CD1c-positive myeloid dendritic cell (primary cell): ENCODE measurements around the gene HSPBAP1.
"Not testable (repeated sequence)": the region's sequence is repeated elsewhere in the genome, so short reads cannot be mapped to it uniquely, and the experiment has no call there.

Source experiments
- DNase-seq: peaks from one replicate; pipeline ENCODE4 v3.0.0-alpha.2; 2016; ENCODE audit errors: extremely low spot score

Gene HSPBAP1

GRCh38 chr3:122739172-122739571, 54.5 kb downstream of the HSPBAP1 start:
- DNase-seq, result no peak

GRCh38 chr3:122732682-122733525, 60.7 kb downstream of the HSPBAP1 start:
- not testable (repeated sequence) for DNase-seq

- DNase-seq, result no peak
Measured at GRCh38 chr3:122730240-122730639, 63.4 kb downstream of the HSPBAP1 start.

GRCh38 chr3:122728756-122729514, 64.7 kb downstream of the HSPBAP1 start:
- DNase-seq, result no peak

GRCh38 chr3:122728186-122728585, 65.4 kb downstream of the HSPBAP1 start:
- no peak for DNase-seq

GRCh38 chr3:122727766-122728165, 65.9 kb downstream of the HSPBAP1 start:
- DNase-seq, result no peak

GRCh38 chr3:122727294-122727693, 66.3 kb downstream of the HSPBAP1 start:
- peak; percentile 15 for DNase-seq

GRCh38 chr3:122725106-122725505, 68.5 kb downstream of the HSPBAP1 start:
- DNase-seq, result no peak

GRCh38 chr3:122719273-122719921, 74.2 kb downstream of the HSPBAP1 start:
- no peak for DNase-seq

GRCh38 chr3:122716667-122717066, 77.0 kb downstream of the HSPBAP1 start:
- DNase-seq, result no peak

- no peak for DNase-seq
Measured at GRCh38 chr3:122714273-122714672, 79.4 kb downstream of the HSPBAP1 start.

- DNase-seq, result not testable (repeated sequence)
Measured at GRCh38 chr3:122710616-122711251, 82.9 kb downstream of the HSPBAP1 start.

GRCh38 chr3:122705379-122705778, 88.3 kb downstream of the HSPBAP1 start:
- no peak for DNase-seq

GRCh38 chr3:122700193-122700592, 93.4 kb downstream of the HSPBAP1 start:
- no peak for DNase-seq

- no peak for DNase-seq
Measured at GRCh38 chr3:122697952-122698620, 95.5 kb downstream of the HSPBAP1 start.

- DNase-seq, result no peak
Measured at GRCh38 chr3:122695927-122696561, 97.6 kb downstream of the HSPBAP1 start.

GRCh38 chr3:122694966-122695365, 98.7 kb downstream of the HSPBAP1 start:
- DNase-seq, result no peak

GRCh38 chr3:122692674-122693073, 101.0 kb downstream of the HSPBAP1 start:
- DNase-seq, result no peak

GRCh38 chr3:122691195-122691594, 102.4 kb downstream of the HSPBAP1 start:
- DNase-seq, result no peak

- no peak for DNase-seq
Measured at GRCh38 chr3:122690096-122690495, 103.5 kb downstream of the HSPBAP1 start.
